Common myeloid progenitor, CD34-positive (primary cell): ENCODE measurements around the gene CCBE1.
A peak's percentile ranks its signal among the peaks of the same experiment; 100 is the strongest.

ENCODE experiments used
- CTCF ChIA-PET: fragments of 350-600 bp; sonication (Branson Sonifier 250); formaldehyde crosslinking; loops from one replicate; lab custom pipeline; 2021; ENCODE audit warnings: antibody characterized with exemption; lab: Charles Lee
- POLR2A ChIA-PET: fragments of 350-600 bp; sonication (Branson Sonifier 250); formaldehyde crosslinking; loops from one replicate; lab custom pipeline; 2021; ENCODE audit warnings: antibody characterized with exemption; lab: Charles Lee
- DNase-seq, 3 donors: peaks; one replicate each; pipeline versions ENCODE4 v3.0.0 to v3.0.0-alpha.2; 2013
- H3K27ac ChIP-seq, 2 experiments: 1 replicate in 1 of 2; 2 replicates in 1 of 2; pipeline ENCODE4 v1.7.0; 2013; ENCODE audit warnings: inconsistent platforms in 2 of 2, low read length in 2 of 2, mild to moderate bottlenecking in 2 of 2, low read depth in 1 of 2, moderate library complexity in 1 of 2; ENCODE audit not compliant: severe bottlenecking in 2 of 2, insufficient read depth in 1 of 2, poor library complexity in 1 of 2
- H3K27me3 ChIP-seq, 5 experiments: replicated peaks in 2 of 5; 1 replicate in 3 of 5; 2 replicates in 2 of 5; pipeline versions ENCODE4 v1.6.1 to v1.7.0; 2013; ENCODE audit warnings: low read length in 4 of 5, mild to moderate bottlenecking in 2 of 5, moderate library complexity in 2 of 5, inconsistent platforms in 1 of 5; ENCODE audit not compliant: insufficient read depth in 5 of 5, control insufficient read depth in 4 of 5
- H3K36me3 ChIP-seq, 4 experiments: 1 replicate in 2 of 4; 2 replicates in 2 of 4; pipeline versions ENCODE4 v1.6.1 to v1.7.0; 2013; ENCODE audit warnings: low read length in 3 of 4, control low read depth in 1 of 4, mild to moderate bottlenecking in 1 of 4; ENCODE audit not compliant: control insufficient read depth in 4 of 4, insufficient read depth in 4 of 4
- H3K4me1 ChIP-seq, 4 experiments: 1 replicate in 3 of 4; 2 replicates in 1 of 4; pipeline versions ENCODE4 v1.6.1 to v1.7.1; 2013; ENCODE audit warnings: low read length in 3 of 4, mild to moderate bottlenecking in 3 of 4, control low read depth in 1 of 4, inconsistent platforms in 1 of 4, moderate library complexity in 1 of 4; ENCODE audit not compliant: control insufficient read depth in 4 of 4, insufficient read depth in 4 of 4; ENCODE audit errors: control extremely low read depth in 1 of 4
- H3K4me3 ChIP-seq, 7 experiments: 1 replicate in 4 of 7; 2 replicates in 3 of 7; pipeline versions ENCODE4 v1.5.1 to v1.7.0; 2013; ENCODE audit warnings: mild to moderate bottlenecking in 7 of 7, low read length in 6 of 7, moderate library complexity in 6 of 7, inconsistent platforms in 2 of 7, low read depth in 2 of 7, control low read depth in 1 of 7; ENCODE audit not compliant: insufficient read depth in 4 of 7, control insufficient read depth in 1 of 7; ENCODE audit errors: extremely low read depth in 1 of 7
- H3K9me3 ChIP-seq, 5 experiments: 1 replicate in 4 of 5; 2 replicates in 1 of 5; pipeline versions ENCODE4 v1.6.1 to v1.7.1; 2013; ENCODE audit warnings: low read length in 4 of 5, mild to moderate bottlenecking in 2 of 5, inconsistent platforms in 1 of 5, low read depth in 1 of 5, moderate library complexity in 1 of 5; ENCODE audit not compliant: control insufficient read depth in 4 of 5, insufficient read depth in 2 of 5; ENCODE audit errors: control extremely low read depth in 1 of 5
- WGBS: methylation state at CpG from one replicate; pipeline ENCODE4 v1.1.5; 2013; ENCODE audit not compliant: insufficient coverage; 5-methylcytosine and 5-hydroxymethylcytosine counted together

Gene CCBE1

GRCh38 chr18:59464486-59464885, 232.7 kb downstream of the CCBE1 start:
- no peak overlapping the region for H3K27ac ChIP-seq
- H3K27me3 ChIP-seq, result peaks cover 0 to 1% (median 0%) of the 10 kb centered on the region in 5 experiments
- no peaks in the 10 kb centered on the region for H3K36me3 ChIP-seq
- H3K9me3 ChIP-seq, result no peaks in the 10 kb centered on the region
- CTCF ChIA-PET, result interaction anchor here (1.5 kb wide), 1 partner anchor 359 kb away, joined by 4 read pairs; no protein-coding TSS in a partner anchor
- POLR2A ChIA-PET, result no interaction called here
- no peak overlapping the region for H3K4me3 ChIP-seq
- no peak for DNase-seq
- no peaks in the 10 kb centered on the region for H3K4me1 ChIP-seq
- WGBS, result 85% methylated on average over 5 of the region's 5 CpGs

- Histone ChIP-seq H3K27me3 (peaks cover 0 to 12% (median 0%) of the 10 kb centered on the region in 5 experiments), H3K36me3 (no peaks in the 10 kb centered on the region), H3K4me1 (no peaks in the 10 kb centered on the region), H3K9me3 (no peaks in the 10 kb centered on the region), H3K4me3 (no peak overlapping the region), H3K27ac (no peak overlapping the region)
- CTCF ChIA-PET, result interaction anchor here (0.6 to 6.7 kb wide), 2 partner anchors 362 to 531 kb away, joined by 3 to 82 read pairs; no protein-coding TSS in a partner anchor
- POLR2A ChIA-PET, result no interaction called here
- no peak for DNase-seq
- WGBS, result 75% methylated on average over 2 of the region's 3 CpGs
Measured at GRCh38 chr18:59461171-59461570, 236.1 kb downstream of the CCBE1 start.

GRCh38 chr18:59460072-59460420, 237.2 kb downstream of the CCBE1 start:
- no peak for DNase-seq
- H3K4me1 ChIP-seq, result no peaks in the 10 kb centered on the region
- ChIA-PET POLR2A (no interaction called here), CTCF (interaction anchor here (0.7 to 6.7 kb wide), 8 partner anchors 9 to 379 kb away, joined by 3 to 82 read pairs (median 4); no protein-coding TSS in a partner anchor)
- no peak overlapping the region for H3K27ac ChIP-seq
- H3K27me3 ChIP-seq, result peaks cover 0 to 15% (median 0%) of the 10 kb centered on the region in 5 experiments
- H3K4me3 ChIP-seq, result no peak overlapping the region
- H3K9me3 ChIP-seq, result no peaks in the 10 kb centered on the region
- H3K36me3 ChIP-seq, result no peaks in the 10 kb centered on the region
- 100% methylated on average over 1 of the region's 1 CpG for WGBS

DNA sequence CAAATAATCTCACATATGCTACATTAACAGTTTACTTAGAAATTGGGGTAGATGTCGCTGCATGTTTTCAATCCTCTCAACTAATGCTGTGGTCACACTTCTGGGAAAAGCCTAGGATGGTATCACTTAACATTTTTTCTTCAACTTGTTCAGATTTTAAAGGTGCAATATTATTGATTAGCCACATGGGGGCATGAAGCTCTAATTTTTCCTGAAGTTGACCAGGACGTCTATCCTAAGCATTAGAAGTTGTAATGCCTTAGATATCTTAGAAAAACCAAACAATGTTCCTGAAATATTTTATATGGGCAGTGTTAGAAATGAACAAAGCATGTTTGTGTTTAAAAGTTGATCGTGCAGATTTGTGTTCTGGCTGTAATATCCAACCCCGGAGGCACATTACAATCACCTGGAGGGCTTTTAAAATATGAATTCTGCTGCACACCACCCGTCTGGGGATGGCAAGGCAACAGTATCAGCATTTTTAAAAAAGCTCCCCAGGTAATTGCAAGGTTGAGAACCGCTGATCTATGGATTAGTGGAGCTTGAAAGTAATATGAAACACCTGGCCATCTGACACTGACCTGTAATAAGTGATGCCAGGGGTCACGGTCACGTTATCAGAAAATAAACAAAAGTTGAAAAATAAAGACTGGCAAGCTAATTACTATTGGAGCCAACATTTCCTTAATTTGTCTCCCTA, 237.7 kb downstream of the CCBE1 start:
- CTCF ChIA-PET, result interaction anchor here (0.7 to 6.7 kb wide), 11 partner anchors 8 to 380 kb away, joined by 3 to 82 read pairs (median 3); no protein-coding TSS in a partner anchor

GRCh38 chr18:59458575-59458974, 238.6 kb downstream of the CCBE1 start:
- ChIA-PET CTCF (interaction anchor here (0.9 to 6.7 kb wide), 8 partner anchors 9 to 365 kb away, joined by 3 to 82 read pairs (median 4); no protein-coding TSS in a partner anchor), POLR2A (no interaction called here)
- peaks cover 0 to 20% (median 0%) of the 10 kb centered on the region in 5 experiments for H3K27me3 ChIP-seq
- 64% methylated on average over 8 of the region's 8 CpGs for WGBS
- H3K4me1 ChIP-seq, result no peaks in the 10 kb centered on the region
- no peak overlapping the region for H3K4me3 ChIP-seq
- H3K9me3 ChIP-seq, result no peaks in the 10 kb centered on the region
- DNase-seq, result no peak
- H3K27ac ChIP-seq, result no peak overlapping the region
- H3K36me3 ChIP-seq, result no peaks in the 10 kb centered on the region

More for the DNA sequence above, 237.7 kb downstream of the CCBE1 start:
- H3K27ac ChIP-seq, result no peak overlapping the region
- H3K9me3 ChIP-seq, result no peaks in the 10 kb centered on the region
- peaks cover 0 to 18% (median 0%) of the 10 kb centered on the region in 5 experiments for H3K27me3 ChIP-seq
- POLR2A ChIA-PET, result no interaction called here
- H3K36me3 ChIP-seq, result no peaks in the 10 kb centered on the region
- WGBS, result 53% methylated on average over 4 of the region's 8 CpGs
- DNase-seq, result peak; percentile 1 to 26 (median 16)
- no peaks in the 10 kb centered on the region for H3K4me1 ChIP-seq
- no peak overlapping the region for H3K4me3 ChIP-seq

DNA sequence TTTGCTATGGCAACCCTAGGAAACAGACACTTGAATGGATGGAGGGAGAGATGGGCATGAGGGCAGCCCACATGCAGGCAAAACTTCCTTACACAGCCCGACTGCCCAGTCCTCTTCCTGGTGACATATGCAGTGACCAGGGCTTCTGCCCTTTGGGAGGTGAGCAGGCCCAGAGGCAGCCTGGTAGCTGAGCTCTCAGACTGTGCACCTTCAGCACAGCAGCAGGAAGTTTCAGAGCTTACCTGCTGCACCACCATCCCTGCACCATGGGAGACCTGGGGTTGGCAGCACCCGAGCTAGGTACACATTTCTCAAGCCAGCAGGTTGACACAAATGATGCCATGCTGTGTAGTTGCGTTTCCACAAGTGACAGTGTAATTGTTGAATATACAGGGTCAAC, 240.6 kb downstream of the CCBE1 start:
- Histone ChIP-seq H3K4me1 (no peaks in the 10 kb centered on the region), H3K4me3 (no peak overlapping the region), H3K9me3 (no peaks in the 10 kb centered on the region), H3K27ac (no peak overlapping the region), H3K27me3 (peaks cover 0 to 20% (median 0%) of the 10 kb centered on the region in 5 experiments), H3K36me3 (no peaks in the 10 kb centered on the region)
- POLR2A ChIA-PET, result no interaction called here
- 81% methylated on average over 2 of the region's 3 CpGs for WGBS
- CTCF ChIA-PET, result interaction anchor here (6.7 kb wide), 1 partner anchor 367 kb away, joined by 82 read pairs; no protein-coding TSS in a partner anchor
- no peak for DNase-seq

DNA sequence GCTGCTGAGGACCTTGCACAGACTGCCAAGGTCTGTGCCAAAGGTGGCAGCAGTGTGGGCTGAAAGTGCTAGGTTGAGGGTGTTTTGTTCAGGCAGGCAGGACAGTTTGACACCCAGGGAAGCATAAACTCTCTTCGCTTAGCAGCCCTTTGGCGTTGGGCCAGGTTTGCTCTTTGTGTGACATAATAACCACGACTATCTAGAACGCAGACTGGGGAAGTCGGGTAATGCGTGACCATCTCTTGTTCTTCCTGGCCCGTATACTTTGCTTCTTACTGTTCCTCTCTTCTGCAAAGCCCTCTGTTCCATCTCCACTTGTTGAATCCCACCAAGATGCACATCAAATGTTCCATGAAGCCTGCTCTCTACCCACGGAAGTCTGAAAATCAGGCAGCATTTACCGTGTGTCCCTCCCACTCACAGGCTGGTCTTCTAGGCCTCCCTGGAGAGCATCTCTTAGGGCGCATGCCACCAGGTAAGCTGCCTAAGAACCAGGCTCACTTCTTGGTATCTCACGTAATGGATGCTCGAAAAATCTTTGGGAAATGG, 241.4 kb downstream of the CCBE1 start:
- peaks cover 0 to 20% (median 0%) of the 10 kb centered on the region in 5 experiments for H3K27me3 ChIP-seq
- peak in 2 of 3 donors; percentile 2 to 3 for DNase-seq
- no peak overlapping the region for H3K27ac ChIP-seq
- no peaks in the 10 kb centered on the region for H3K4me1 ChIP-seq
- POLR2A ChIA-PET, result no interaction called here
- CTCF ChIA-PET, result interaction anchor here (2.1 kb wide), 1 partner anchor 368 kb away, joined by 6 read pairs; no protein-coding TSS in a partner anchor
- H3K36me3 ChIP-seq, result no peaks in the 10 kb centered on the region
- 79% methylated on average over 11 of the region's 12 CpGs for WGBS
- no peaks in the 10 kb centered on the region for H3K9me3 ChIP-seq
- H3K4me3 ChIP-seq, result no peak overlapping the region
